Right hindlimb (tissue), 1 donor: Measurements from ENCODE around the gene UNC5B.
"Not testable (repeated sequence)": the region's sequence is repeated elsewhere in the genome, so short reads cannot be mapped to it uniquely, and the experiment has no call there.

Experiments used
- DNase-seq: peaks from one replicate; pipeline ENCODE4 v3.0.0-alpha.2; 2018

Gene UNC5B

GRCh38 chr10:71285986-71286385, 73.6 kb downstream of the UNC5B start:
- no peak for DNase-seq

GRCh38 chr10:71286521-71287294, 74.3 kb downstream of the UNC5B start:
- no peak for DNase-seq

GRCh38 chr10:71287456-71287855, 75.1 kb downstream of the UNC5B start:
- DNase-seq, result no peak

- no peak for DNase-seq
Observed at GRCh38 chr10:71288461-71288860, 76.1 kb downstream of the UNC5B start.

GRCh38 chr10:71289421-71290130, 77.2 kb downstream of the UNC5B start:
- DNase-seq, result no peak

- DNase-seq, result no peak
Observed at GRCh38 chr10:71290331-71290730, 78.0 kb downstream of the UNC5B start.

- no peak for DNase-seq
Observed at GRCh38 chr10:71290806-71291527, 78.6 kb downstream of the UNC5B start.

- no peak for DNase-seq
Observed at GRCh38 chr10:71291528-71291900, 79.1 kb downstream of the UNC5B start.

- DNase-seq, result no peak
Observed at GRCh38 chr10:71292624-71293445, 80.5 kb downstream of the UNC5B start.

GRCh38 chr10:71293446-71294084, 81.2 kb downstream of the UNC5B start:
- DNase-seq, result no peak

GRCh38 chr10:71294091-71294561, 81.8 kb downstream of the UNC5B start:
- DNase-seq, result no peak

GRCh38 chr10:71294856-71295255, 82.5 kb downstream of the UNC5B start:
- no peak for DNase-seq

GRCh38 chr10:71295641-71296040, 83.3 kb downstream of the UNC5B start:
- DNase-seq, result no peak

GRCh38 chr10:71296086-71296485, 83.7 kb downstream of the UNC5B start:
- no peak for DNase-seq

- not testable (repeated sequence) for DNase-seq
Observed at GRCh38 chr10:71296811-71297210, 84.4 kb downstream of the UNC5B start.

- no peak for DNase-seq
Observed at GRCh38 chr10:71297343-71297742, 85.0 kb downstream of the UNC5B start.

GRCh38 chr10:71299071-71299785, 86.9 kb downstream of the UNC5B start:
- no peak for DNase-seq

- no peak for DNase-seq
Observed at GRCh38 chr10:71300555-71301370, 88.4 kb downstream of the UNC5B start.

GRCh38 chr10:71301371-71301916, 89.1 kb downstream of the UNC5B start:
- no peak for DNase-seq

- DNase-seq, result no peak
Observed at GRCh38 chr10:71302451-71302850, 90.1 kb downstream of the UNC5B start.
